Right lobe of liver (tissue), 6 donors: ENCODE measurements around the gene ACSL5. TPM values are rescaled to one million over a fixed set of nuclear protein-coding genes. Genes with fewer than 3 reads are reported as not detected.
"Not testable (repeated sequence)": the region's sequence is repeated elsewhere in the genome, so short reads cannot be mapped to it uniquely, and the experiment has no call there.

ENCODE experiments used
- ATAC-seq, 4 donors: fragments of 200-7000 bp; cut with Tn5 transposase; one replicate each; pipeline ENCODE4 v1.9.1; 2020; ENCODE audit warnings: mild to moderate bottlenecking in 4 of 4, moderate library complexity in 4 of 4
- DNase-seq, 3 donors: peaks; one replicate each; pipeline ENCODE4 v3.0.0-alpha.2; 2020
- H3K27ac ChIP-seq, 3 donors: fragments of 200-600 bp; one replicate each; pipeline ENCODE4 v1.8.0; 2022
- H3K27me3 ChIP-seq, 2 donors: fragments of 200-600 bp; one replicate each; pipeline ENCODE4 v1.8.0; 2022
- H3K36me3 ChIP-seq, 4 donors: fragments of 200-600 bp; sonication (generic) in 1 of 4; one replicate each; pipeline versions ENCODE4 v1.5.1 to v1.8.0; 2017 to 2022; ENCODE audit warnings: control low read depth in 1 of 4
- H3K4me1 ChIP-seq, 4 donors: fragments of 200-600 bp; sonication (generic) in 1 of 4; one replicate each; pipeline versions ENCODE4 v1.5.1 to v1.8.0; 2017 to 2022; ENCODE audit warnings: control low read depth in 1 of 4
- H3K4me3 ChIP-seq, 3 donors: fragments of 200-600 bp; one replicate each; pipeline ENCODE4 v1.8.0; 2022
- H3K9me3 ChIP-seq, 4 donors: fragments of 200-600 bp; sonication (generic) in 1 of 4; one replicate each; pipeline versions ENCODE4 v1.5.1 to v1.8.0; 2017 to 2022; ENCODE audit warnings: control low read depth in 1 of 4
- POLR2A ChIP-seq: fragments of 450-650 bp; IDR thresholded peaks from one replicate; pipeline ENCODE4 v1.6.1; 2017; ENCODE audit warnings: antibody characterized with exemption, mild to moderate bottlenecking
- WGBS: methylation state at CpG from one replicate; pipeline ENCODE4 v1.1.6; 2018; ENCODE audit warnings: low coverage, low lambda C conversion rate; ENCODE audit not compliant: insufficient coverage; ENCODE audit errors: missing lambda C conversion rate; 5-methylcytosine and 5-hydroxymethylcytosine counted together
- intact Hi-C, 2 donors: fragments of 100-400 bp; cut with DNase I; formaldehyde crosslinking; loops; one replicate each; pipeline versions ENCODE4 v1.11.2 to v1.14.1; 2022
- total RNA-seq, 6 experiments: library from RNA; depleted of rRNA in 2 of 6; stranded (reverse); fragments of >200 nt in 2 of 6; fragmentation: NEBNext Ultra II Directional in 3 of 6; extraction: Animal tissue kit (Norgen Biotek cat#: 25700) in 3 of 6; gene quantifications; one replicate each; pipeline versions ENCODE4 v1.1.0 to v1.2.4, GENCODE V29; 2016 to 2023
- TF ChIP-seq, protein P1 (sequence below), 4 donors: fragments of 200-600 bp in 3 of 4; fragments of 450-650 bp in 1 of 4; IDR thresholded peaks; one replicate each; pipeline versions ENCODE4 v1.5.1 to v1.8.0; 2016 to 2022; ENCODE audit warnings: antibody characterized with exemption in 4 of 4, mild to moderate bottlenecking in 2 of 4
- donor health status: DM: no; HTN: yes; CAD: no.
- donor health status: DM: no; HTN: no; CAD: no.
- donor health status: DM: no; HTN: no; CAD: no.
- donor health status: DM: no; HTN: yes; CAD: no.
- donor health status: DM: no; HTN: yes; CAD: no.

ACSL5 gene
- total RNA-seq, 6 experiments from 2014 or later, result 35.1 to 92.4 (median 73.8) TPM

DNA sequence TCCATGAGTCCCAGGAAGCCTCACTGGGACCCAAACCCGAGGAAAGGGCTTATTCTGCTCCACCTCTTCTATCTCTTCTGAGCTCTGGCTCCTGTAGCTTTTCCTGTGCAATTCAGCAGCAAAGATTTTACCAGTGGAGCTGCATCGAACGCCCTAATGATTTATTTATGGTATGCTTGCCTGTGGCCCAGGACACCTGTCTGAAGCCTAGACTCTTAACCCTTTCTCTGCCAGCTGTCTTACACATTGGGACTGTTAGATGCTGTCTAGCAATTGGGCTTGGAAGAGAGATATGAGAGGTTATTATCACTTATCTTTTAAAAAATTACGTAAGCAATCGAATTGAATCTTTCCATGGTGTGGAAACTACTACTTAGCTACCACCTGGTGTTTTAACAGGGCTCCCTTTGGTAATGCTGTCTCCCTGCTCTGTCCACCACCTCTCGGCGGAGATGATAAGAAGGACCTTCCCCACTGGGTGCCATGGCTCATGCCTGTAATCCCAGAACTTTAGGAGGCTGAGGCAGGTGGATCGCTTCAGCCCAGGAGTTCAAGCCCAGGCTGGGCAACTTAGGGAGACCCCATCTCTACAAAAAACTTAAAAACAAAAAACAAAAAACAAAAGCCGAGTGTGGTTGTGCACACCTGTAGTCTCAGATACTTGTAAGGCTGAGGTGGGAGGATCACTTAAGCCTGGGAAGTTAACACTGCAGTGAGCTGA, 8.8 kb downstream of the ACSL5 start:
- no peak overlapping the region for H3K4me3 ChIP-seq
- ATAC-seq, result no peak

DNA sequence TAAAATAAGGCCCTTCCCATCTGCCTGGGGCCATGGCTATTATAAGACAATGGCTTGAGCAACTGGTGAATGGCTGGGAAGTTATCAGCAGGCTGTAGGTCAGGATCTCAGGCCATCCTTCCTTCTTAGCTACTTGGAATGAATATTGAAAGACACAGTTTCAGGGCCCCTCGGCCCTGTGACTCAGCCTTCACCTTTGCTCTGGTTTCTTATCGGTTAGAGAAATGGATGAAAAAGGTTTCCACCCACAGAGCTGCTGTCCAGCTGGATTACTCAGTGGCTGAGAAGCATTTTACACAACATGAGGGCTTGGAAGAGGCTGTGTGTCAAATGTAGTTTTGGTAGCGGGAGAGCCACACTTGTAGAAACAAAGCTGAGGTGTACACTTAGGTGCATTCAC, 9.4 kb downstream of the ACSL5 start:
- no peaks in the 10 kb centered on the region for H3K9me3 ChIP-seq
- 14% methylated on average over 3 of the region's 3 CpGs for WGBS
- ATAC-seq (peak; percentile 62 to 80 (median 74)), DNase-seq (peak in 1 of 3 donors; percentile 36)
- H3K36me3 ChIP-seq, result no peaks in the 10 kb centered on the region
- H3K4me1 ChIP-seq, result peaks cover 0 to 57% (median 27%) of the 10 kb centered on the region in 4 donors
- no peak overlapping the region for H3K4me3 ChIP-seq
- intact Hi-C loops, result no loop called here
- no peak for TF ChIP-seq POLR2A
- TF ChIP-seq, protein P1, sequence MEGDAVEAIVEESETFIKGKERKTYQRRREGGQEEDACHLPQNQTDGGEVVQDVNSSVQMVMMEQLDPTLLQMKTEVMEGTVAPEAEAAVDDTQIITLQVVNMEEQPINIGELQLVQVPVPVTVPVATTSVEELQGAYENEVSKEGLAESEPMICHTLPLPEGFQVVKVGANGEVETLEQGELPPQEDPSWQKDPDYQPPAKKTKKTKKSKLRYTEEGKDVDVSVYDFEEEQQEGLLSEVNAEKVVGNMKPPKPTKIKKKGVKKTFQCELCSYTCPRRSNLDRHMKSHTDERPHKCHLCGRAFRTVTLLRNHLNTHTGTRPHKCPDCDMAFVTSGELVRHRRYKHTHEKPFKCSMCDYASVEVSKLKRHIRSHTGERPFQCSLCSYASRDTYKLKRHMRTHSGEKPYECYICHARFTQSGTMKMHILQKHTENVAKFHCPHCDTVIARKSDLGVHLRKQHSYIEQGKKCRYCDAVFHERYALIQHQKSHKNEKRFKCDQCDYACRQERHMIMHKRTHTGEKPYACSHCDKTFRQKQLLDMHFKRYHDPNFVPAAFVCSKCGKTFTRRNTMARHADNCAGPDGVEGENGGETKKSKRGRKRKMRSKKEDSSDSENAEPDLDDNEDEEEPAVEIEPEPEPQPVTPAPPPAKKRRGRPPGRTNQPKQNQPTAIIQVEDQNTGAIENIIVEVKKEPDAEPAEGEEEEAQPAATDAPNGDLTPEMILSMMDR (IDR thresholded peaks at IDR 0.05), result no peak
- peak overlapping the region in 2 of 3 donors; percentile 33 to 45 for H3K27ac ChIP-seq
- H3K27me3 ChIP-seq, result no peaks in the 10 kb centered on the region

More for the DNA sequence above, 8.8 kb downstream of the ACSL5 start:
- TF ChIP-seq, protein P1 (IDR thresholded peaks at IDR 0.05), result no peak
- TF ChIP-seq POLR2A, result no peak
- no peak for DNase-seq
- H3K36me3 ChIP-seq, result no peaks in the 10 kb centered on the region
- H3K27ac ChIP-seq, result peak overlapping the region in 2 of 3 donors; percentile 33 to 45
- H3K4me1 ChIP-seq, result peaks cover 0 to 56% (median 24%) of the 10 kb centered on the region in 4 donors
- H3K27me3 ChIP-seq, result no peaks in the 10 kb centered on the region
- no peaks in the 10 kb centered on the region for H3K9me3 ChIP-seq
- intact Hi-C loops, result no loop called here
- WGBS, result 48% methylated on average over 8 of the region's 9 CpGs

DNA sequence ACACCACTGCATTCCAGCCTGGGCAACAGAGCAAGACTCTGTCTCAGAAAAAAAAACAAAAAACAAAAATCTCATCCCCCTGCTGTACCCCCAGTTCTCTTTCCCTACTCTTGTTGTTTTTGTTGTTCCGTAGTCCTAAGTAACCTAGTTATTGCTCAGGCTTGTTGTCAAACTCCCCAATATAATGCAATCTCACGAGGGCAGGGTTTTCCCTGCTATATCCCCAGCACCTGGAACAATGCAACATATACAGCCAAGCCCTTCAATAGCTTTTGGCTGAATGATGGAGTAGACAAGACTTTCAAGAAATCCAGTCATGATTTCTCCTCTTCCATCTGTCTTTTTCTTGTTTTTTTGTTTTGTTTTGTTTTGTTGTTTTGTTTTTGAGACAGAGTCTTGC, 10.2 kb downstream of the ACSL5 start:
- Histone ChIP-seq H3K4me1 (peaks cover 0 to 57% (median 28%) of the 10 kb centered on the region in 4 donors), H3K27ac (no peak overlapping the region)

DNA sequence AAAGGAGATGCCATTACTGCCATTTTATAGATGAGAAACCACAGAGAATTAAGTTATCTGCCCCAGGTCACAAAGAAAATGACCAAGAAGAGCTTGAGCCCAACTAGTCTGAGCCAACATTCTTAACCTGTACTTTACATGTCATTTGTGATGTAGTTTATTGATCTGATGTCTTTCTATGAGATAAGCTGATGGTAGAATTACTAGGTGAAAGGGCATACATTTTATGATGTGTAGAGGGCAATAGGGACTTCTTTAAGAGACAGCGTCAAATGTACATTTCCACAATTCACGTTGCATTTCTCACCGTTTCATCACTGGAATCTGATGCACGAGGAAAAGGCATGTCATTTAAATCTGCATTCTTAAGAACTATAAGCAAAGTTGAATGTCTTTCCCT, 11.3 kb downstream of the ACSL5 start:
- H3K4me3 ChIP-seq, result no peak overlapping the region
- no peaks in the 10 kb centered on the region for H3K36me3 ChIP-seq
- no peaks in the 10 kb centered on the region for H3K9me3 ChIP-seq
- no peak for ATAC-seq
- 73% methylated on average over 4 of the region's 4 CpGs for WGBS
- TF ChIP-seq POLR2A, result no peak
- TF ChIP-seq, protein P1 (IDR thresholded peaks at IDR 0.05), result no peak
- H3K27ac ChIP-seq, result no peak overlapping the region
- no peak for DNase-seq
- no peaks in the 10 kb centered on the region for H3K27me3 ChIP-seq
- peaks cover 0 to 57% (median 26%) of the 10 kb centered on the region in 4 donors for H3K4me1 ChIP-seq
- intact Hi-C loops, result no loop called here

More for the DNA sequence above, 10.2 kb downstream of the ACSL5 start:
- no peak for DNase-seq
- Histone ChIP-seq H3K9me3 (no peaks in the 10 kb centered on the region), H3K36me3 (no peaks in the 10 kb centered on the region), H3K27me3 (no peaks in the 10 kb centered on the region), H3K4me3 (no peak overlapping the region)
- 53% methylated on average over 2 of the region's 2 CpGs for WGBS
- intact Hi-C loops, result no loop called here
- TF ChIP-seq, protein P1 (IDR thresholded peaks at IDR 0.05), result no peak
- TF ChIP-seq POLR2A, result no peak
- no peak for ATAC-seq

- intact Hi-C loops, H3K9me3 ChIP-seq, DNase-seq, H3K36me3 ChIP-seq, ATAC-seq, H3K27me3 ChIP-seq, H3K4me3 ChIP-seq: not testable (repeated sequence)
- peak overlapping the region in 2 of 3 donors; percentile 34 to 38 for H3K27ac ChIP-seq
- H3K4me1 ChIP-seq, result peaks cover 0 to 71% (median 35%) of the 10 kb centered on the region in 4 donors
- 89% methylated on average over 4 of the region's 7 CpGs for WGBS
These were observed 14.1 kb downstream of the ACSL5 start for GRCh38 chr10:112388056-112388455.
